ENCODE results near the gene SETD3. TPM values are rescaled to one million over a fixed set of nuclear protein-coding genes. Genes with fewer than 3 reads are reported as not detected.

The SETD3 gene
- total and polyA plus RNA-seq, 2 of the 8 experiments (the other 6 are each of a cell fraction or from before 2014, with no cell fraction given) = 24.0 to 64.0 TPM

- H3K56ac ChIP-seq (replicated peaks; ENCODE audit: insufficient read length, low read depth, low read length) = no peak overlapping the region
- H3K9ac ChIP-seq (replicated peaks in 1 of 4; ENCODE audit: extremely low read depth in 1 of 4, low read depth in 3 of 4, low read length in 3 of 4) = no peak overlapping the region
- POLR2A ChIA-PET (ENCODE audit: partially characterized antibody) = interaction anchor here (1.7 kb wide), 1 partner anchor 91 kb away, joined by 4 read pairs; the partner anchor contains the start of gene CCDC85C
- H2AFZ ChIP-seq (ENCODE audit: low read length) = no peak overlapping the region
- no peak overlapping the region for H4K5ac ChIP-seq (ENCODE audit: insufficient read length, low read depth, low read length)
- no peaks in the 10 kb centered on the region for H3K23me2 ChIP-seq (ENCODE audit: low read depth, low read length)
- H2BK5ac ChIP-seq (ENCODE audit: low read depth, low read length) = no peak overlapping the region
- H3K14ac ChIP-seq (ENCODE audit: insufficient read length) = no peak overlapping the region
- WGBS, 2 experiments (ENCODE audit: extremely low coverage in 1 of 2, insufficient coverage in 1 of 2, insufficient read length in 1 of 2, insufficient replicate concordance in 2 of 2, low coverage in 1 of 2, low lambda C conversion rate in 2 of 2, missing lambda C conversion rate in 1 of 2) = 91% methylated on average over 13 of the region's 15 CpGs; no CpG with 5 or more reads in 1 of the 2 experiments
- FAIRE-seq = no peak
- H3K4ac ChIP-seq (replicated peaks; ENCODE audit: insufficient read length, low read depth, low read length) = no peak overlapping the region
- H3K9me3 ChIP-seq (ENCODE audit: insufficient read depth in 2 of 2, low read depth in 1 of 2, low read length in 1 of 2) = no peaks in the 10 kb centered on the region
- no peak overlapping the region for H3K18ac ChIP-seq (ENCODE audit: extremely low read depth, low read length)
- CTCF ChIA-PET (ENCODE audit: partially characterized antibody) = interaction anchor here (0.6 to 2.3 kb wide), 7 partner anchors 10 to 117 kb away, joined by 3 to 17 read pairs (median 4); no protein-coding TSS in a partner anchor
- H3K36me3 ChIP-seq (ENCODE audit: control insufficient read depth in 2 of 4, insufficient read depth in 4 of 4, low read length in 3 of 4) = peaks cover 3 to 25% (median 8%) of the 10 kb centered on the region in 4 experiments; a peak in 6 of 8 replicates
- H3K23ac ChIP-seq (ENCODE audit: insufficient read length) = no peak overlapping the region
- H3K4me3 ChIP-seq (ENCODE audit: extremely low read depth in 1 of 4, insufficient read depth in 2 of 4, low read depth in 3 of 4, low read length in 4 of 4) = no peak overlapping the region
- H4K8ac ChIP-seq (ENCODE audit: extremely low read depth, insufficient read depth, low read length) = peak overlapping the region; percentile 18; the same call in 1 of the 2 replicates
- H3K27ac ChIP-seq (ENCODE audit: low read depth, low read length) = no peak overlapping the region
- no peaks in the 10 kb centered on the region; the same call in none of the 2 replicates for H3K79me1 ChIP-seq (ENCODE audit: low read depth, low read length)
- no peak overlapping the region for H3K4me2 ChIP-seq (ENCODE audit: insufficient read depth in 1 of 2, low read depth in 2 of 2, low read length in 2 of 2)
- H2BK15ac ChIP-seq (ENCODE audit: low read length) = no peak overlapping the region
- peaks cover 7 to 10% of the 10 kb centered on the region in 2 experiments for H4K20me1 ChIP-seq (replicated peaks in 1 of 2; ENCODE audit: control insufficient read depth in 1 of 2, insufficient read depth in 2 of 2, low read length in 2 of 2)
- no peak overlapping the region for H2BK12ac ChIP-seq (ENCODE audit: low read depth, low read length)
- no peak for DNase-seq (ENCODE audit: low read depth in 1 of 2, low spot score in 2 of 2)
- no peak overlapping the region for H2BK20ac ChIP-seq (ENCODE audit: low read length)
- no peak overlapping the region for H2AK5ac ChIP-seq (ENCODE audit: low read depth, low read length)
- no peak overlapping the region for H4K91ac ChIP-seq (replicated peaks; ENCODE audit: insufficient read length, low read length)
- H2BK120ac ChIP-seq (replicated peaks; ENCODE audit: low read depth, low read length) = no peak overlapping the region
- no peaks in the 10 kb centered on the region; a peak in 1 of 7 replicates for H3K27me3 ChIP-seq (replicated peaks in 1 of 4; ENCODE audit: control insufficient read depth in 3 of 4, extremely low read depth in 1 of 4, insufficient read depth in 3 of 4, low read length in 3 of 4)
- H3K79me2 ChIP-seq (ENCODE audit: control insufficient read depth in 1 of 2, insufficient read depth in 2 of 2, low read length in 2 of 2) = no peaks in the 10 kb centered on the region
- peaks cover 0 to 9% (median 3%) of the 10 kb centered on the region in 4 experiments; a peak in 3 of 7 replicates for H3K4me1 ChIP-seq (replicated peaks in 1 of 4; ENCODE audit: control insufficient read depth in 3 of 4, insufficient read depth in 4 of 4, low read length in 3 of 4)
- TF ChIP-seq YY1 (IDR thresholded peaks at IDR 0.05; ENCODE audit: low read depth, low read length) = no peak
These were observed 32.6 kb upstream of the SETD3 start for GRCh38 chr14:99513183-99513694.

All from H1 (cell line).